K562 (cell line): ENCODE data around the gene GPR22. TPM values are rescaled to one million over a fixed set of nuclear protein-coding genes. Genes with fewer than 3 reads are reported as not detected.

Experiments
- CREBBP ChIP-seq: IDR thresholded peaks from one replicate; pipeline ENCODE4 v1.6.1; 2012; ENCODE audit warnings: low read depth, mild to moderate bottlenecking, control low read depth, inconsistent platforms, low read length
- HOXB6 ChIP-seq: fragments of 250-450 bp; sonication (Bioruptor Pico); IDR thresholded peaks from 2 replicates; pipeline ENCODE4 v1.5.1; 2022; ENCODE audit warnings: mild to moderate bottlenecking, borderline replicate concordance
- HSF4 ChIP-seq: fragments of 250-450 bp; sonication (Bioruptor Pico); IDR thresholded peaks from 2 replicates; pipeline ENCODE4 v2.1.2; 2022; ENCODE audit warnings: mild to moderate bottlenecking, moderate library complexity, borderline replicate concordance
- JUNB ChIP-seq: fragments of 450-650 bp; formaldehyde crosslinking; conservative IDR thresholded peaks from 2 replicates; pipeline ENCODE4 v1.4.0; 2020; ENCODE audit warnings: mild to moderate bottlenecking
- KLF13 ChIP-seq: fragments of 450-650 bp; IDR thresholded peaks from 2 replicates; pipeline ENCODE4 v1.6.1; 2016; ENCODE audit warnings: missing genetic modification characterization, low read depth, mild to moderate bottlenecking, missing compliant biosample characterization, moderate library complexity, borderline replicate concordance
- LARP7 ChIP-seq: fragments of 450-650 bp; IDR thresholded peaks from 2 replicates; pipeline ENCODE4 v1.6.1; 2016
- NFRKB ChIP-seq: fragments of 450-650 bp; IDR thresholded peaks from 2 replicates; pipeline ENCODE4 v1.6.1; 2016; ENCODE audit warnings: low read depth
- PURB ChIP-seq: sonication (generic); formaldehyde crosslinking; IDR thresholded peaks from 2 replicates; pipeline ENCODE4 v1.9.0; 2021; ENCODE audit warnings: low read depth, mild to moderate bottlenecking, missing genetic modification reagents
- RBM15 ChIP-seq: fragments of 200-400 bp; formaldehyde crosslinking; IDR thresholded peaks from 2 replicates; pipeline ENCODE4 v1.6.1; 2018; ENCODE audit warnings: mild to moderate bottlenecking, low read length, moderate library complexity; ENCODE audit not compliant: insufficient read depth
- SMAD1 ChIP-seq: fragments of 150-350 bp; IDR thresholded peaks from 2 replicates; pipeline ENCODE4 v1.6.1; 2014; ENCODE audit warnings: low read length, low read depth; ENCODE audit not compliant: partially characterized antibody
- TGIF2 ChIP-seq: sonication (generic); formaldehyde crosslinking; IDR thresholded peaks from 2 replicates; pipeline ENCODE4 v1.8.1; 2022; ENCODE audit warnings: mild to moderate bottlenecking, missing genetic modification reagents, moderate library complexity
- ZNF282 ChIP-seq: sonication (generic); formaldehyde crosslinking; IDR thresholded peaks from 2 replicates; pipeline ENCODE4 v1.8.1; 2023; ENCODE audit warnings: missing genetic modification reagents
- ZNF778 ChIP-seq: fragments of 450-650 bp; formaldehyde crosslinking; IDR thresholded peaks from 2 replicates; pipeline ENCODE4 v1.4.0; 2020; ENCODE audit warnings: mild to moderate bottlenecking, moderate library complexity
- polyA plus RNA-seq, 8 experiments: library from polyadenylated mRNA; depleted of rRNA in 4 of 8; stranded (reverse) in 5 of 8; unstranded in 3 of 8; fragments of >200 nt; fragmentation: Nextera tagmentation in 2 of 8; fragmentation: Illumina TruSeq in 1 of 8; extraction: Ambion mirVana in 2 of 8; extraction: Trizol in 1 of 8; gene quantifications; 2 replicates each; pipeline versions ENCODE4 v1.2.1 to v1.2.3, GENCODE V29; 2011 to 2014; ENCODE audit warnings: inconsistent platforms in 1 of 8, missing spikeins in 1 of 8
- total RNA-seq, 7 experiments: library from RNA; depleted of rRNA in 6 of 7; stranded (reverse); fragments of >200 nt in 6 of 7; fragmentation: Illumina TruSeq in 2 of 7; extraction: Trizol in 2 of 7; gene quantifications; 2 replicates each; pipeline versions ENCODE4 v1.2.1 to v1.2.3, GENCODE V29; 2011 to 2021; ENCODE audit warnings: low replicate concordance in 1 of 7
- TF ChIP-seq, protein P1 (sequence below): fragments of 450-650 bp; IDR thresholded peaks from 2 replicates; pipeline ENCODE4 v1.6.1; 2016; ENCODE audit warnings: missing biosample characterization, missing genetic modification characterization
- TF ChIP-seq, protein P2 (sequence below): fragments of 450-650 bp; IDR thresholded peaks from 2 replicates; pipeline ENCODE4 v1.6.1; 2016
- TF ChIP-seq, protein P3 (sequence below): sonication (generic); formaldehyde crosslinking; IDR thresholded peaks from 2 replicates; pipeline ENCODE4 v1.8.1; 2022; ENCODE audit warnings: missing genetic modification reagents
- TF ChIP-seq, protein P4 (sequence below): fragments of 250-450 bp; sonication (Bioruptor Pico); IDR thresholded peaks from 2 replicates; pipeline ENCODE4 v1.8.0; 2021; ENCODE audit warnings: moderate library complexity, mild to moderate bottlenecking, inconsistent platforms
- TF ChIP-seq, protein P5 (sequence below): fragments of 450-650 bp; IDR thresholded peaks from 2 replicates; pipeline ENCODE4 v1.6.1; 2018; ENCODE audit warnings: mild to moderate bottlenecking, low read depth; ENCODE audit not compliant: partially characterized antibody
- TF ChIP-seq, protein P6 (sequence below): fragments of 250-450 bp; sonication (Bioruptor Pico); IDR thresholded peaks from 2 replicates; pipeline ENCODE4 v1.4.0; 2020; ENCODE audit warnings: mild to moderate bottlenecking, moderate library complexity

Gene GPR22
- total and polyA plus RNA-seq, 9 of the 15 experiments (the other 6 are each of a cell fraction or from before 2014, with no cell fraction given): 0.07 to 0.20 TPM; not detected in 7

DNA sequence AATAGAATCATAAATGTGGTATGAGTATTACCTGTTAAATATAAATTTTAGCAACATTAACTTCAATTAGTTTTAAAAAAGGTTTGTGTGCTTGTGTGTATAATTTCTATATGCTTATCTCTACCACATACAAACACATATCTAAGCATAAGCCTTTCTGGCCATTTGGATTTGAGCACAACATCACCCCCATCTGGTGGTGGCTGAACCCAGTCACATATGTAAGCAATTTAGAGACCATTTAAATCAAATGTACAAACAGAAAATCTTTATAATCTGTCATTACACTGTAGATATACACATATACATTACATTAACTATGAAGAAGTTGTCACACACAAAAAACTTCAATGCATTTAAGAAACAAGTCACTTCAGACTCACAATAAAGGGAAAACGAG is 31.7 kb downstream of the GPR22 start (continued):
- TF ChIP-seq, protein P1, sequence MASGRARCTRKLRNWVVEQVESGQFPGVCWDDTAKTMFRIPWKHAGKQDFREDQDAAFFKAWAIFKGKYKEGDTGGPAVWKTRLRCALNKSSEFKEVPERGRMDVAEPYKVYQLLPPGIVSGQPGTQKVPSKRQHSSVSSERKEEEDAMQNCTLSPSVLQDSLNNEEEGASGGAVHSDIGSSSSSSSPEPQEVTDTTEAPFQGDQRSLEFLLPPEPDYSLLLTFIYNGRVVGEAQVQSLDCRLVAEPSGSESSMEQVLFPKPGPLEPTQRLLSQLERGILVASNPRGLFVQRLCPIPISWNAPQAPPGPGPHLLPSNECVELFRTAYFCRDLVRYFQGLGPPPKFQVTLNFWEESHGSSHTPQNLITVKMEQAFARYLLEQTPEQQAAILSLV: no peak
- TF ChIP-seq LARP7: no peak
- TF ChIP-seq RBM15: no peak
- no peak for TF ChIP-seq SMAD1
- TF ChIP-seq, protein P2, sequence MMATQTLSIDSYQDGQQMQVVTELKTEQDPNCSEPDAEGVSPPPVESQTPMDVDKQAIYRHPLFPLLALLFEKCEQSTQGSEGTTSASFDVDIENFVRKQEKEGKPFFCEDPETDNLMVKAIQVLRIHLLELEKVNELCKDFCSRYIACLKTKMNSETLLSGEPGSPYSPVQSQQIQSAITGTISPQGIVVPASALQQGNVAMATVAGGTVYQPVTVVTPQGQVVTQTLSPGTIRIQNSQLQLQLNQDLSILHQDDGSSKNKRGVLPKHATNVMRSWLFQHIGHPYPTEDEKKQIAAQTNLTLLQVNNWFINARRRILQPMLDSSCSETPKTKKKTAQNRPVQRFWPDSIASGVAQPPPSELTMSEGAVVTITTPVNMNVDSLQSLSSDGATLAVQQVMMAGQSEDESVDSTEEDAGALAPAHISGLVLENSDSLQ: no peak
- no peak for TF ChIP-seq TGIF2 (CRISPR knock-in tag)
- TF ChIP-seq HSF4 (CRISPR knock-in tag): no peak
- TF ChIP-seq ZNF282 (CRISPR knock-in tag): no peak
- TF ChIP-seq JUNB (CRISPR knock-in tag): no peak
- TF ChIP-seq ZNF778: no peak
- no peak for TF ChIP-seq NFRKB
- TF ChIP-seq, protein P3, sequence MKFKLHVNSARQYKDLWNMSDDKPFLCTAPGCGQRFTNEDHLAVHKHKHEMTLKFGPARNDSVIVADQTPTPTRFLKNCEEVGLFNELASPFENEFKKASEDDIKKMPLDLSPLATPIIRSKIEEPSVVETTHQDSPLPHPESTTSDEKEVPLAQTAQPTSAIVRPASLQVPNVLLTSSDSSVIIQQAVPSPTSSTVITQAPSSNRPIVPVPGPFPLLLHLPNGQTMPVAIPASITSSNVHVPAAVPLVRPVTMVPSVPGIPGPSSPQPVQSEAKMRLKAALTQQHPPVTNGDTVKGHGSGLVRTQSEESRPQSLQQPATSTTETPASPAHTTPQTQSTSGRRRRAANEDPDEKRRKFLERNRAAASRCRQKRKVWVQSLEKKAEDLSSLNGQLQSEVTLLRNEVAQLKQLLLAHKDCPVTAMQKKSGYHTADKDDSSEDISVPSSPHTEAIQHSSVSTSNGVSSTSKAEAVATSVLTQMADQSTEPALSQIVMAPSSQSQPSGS (CRISPR knock-in tag): no peak
- TF ChIP-seq, protein P4, sequence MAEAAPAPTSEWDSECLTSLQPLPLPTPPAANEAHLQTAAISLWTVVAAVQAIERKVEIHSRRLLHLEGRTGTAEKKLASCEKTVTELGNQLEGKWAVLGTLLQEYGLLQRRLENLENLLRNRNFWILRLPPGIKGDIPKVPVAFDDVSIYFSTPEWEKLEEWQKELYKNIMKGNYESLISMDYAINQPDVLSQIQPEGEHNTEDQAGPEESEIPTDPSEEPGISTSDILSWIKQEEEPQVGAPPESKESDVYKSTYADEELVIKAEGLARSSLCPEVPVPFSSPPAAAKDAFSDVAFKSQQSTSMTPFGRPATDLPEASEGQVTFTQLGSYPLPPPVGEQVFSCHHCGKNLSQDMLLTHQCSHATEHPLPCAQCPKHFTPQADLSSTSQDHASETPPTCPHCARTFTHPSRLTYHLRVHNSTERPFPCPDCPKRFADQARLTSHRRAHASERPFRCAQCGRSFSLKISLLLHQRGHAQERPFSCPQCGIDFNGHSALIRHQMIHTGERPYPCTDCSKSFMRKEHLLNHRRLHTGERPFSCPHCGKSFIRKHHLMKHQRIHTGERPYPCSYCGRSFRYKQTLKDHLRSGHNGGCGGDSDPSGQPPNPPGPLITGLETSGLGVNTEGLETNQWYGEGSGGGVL (CRISPR knock-in tag): no peak
- TF ChIP-seq KLF13 (tag): no peak
- TF ChIP-seq PURB (CRISPR knock-in tag): no peak
- no peak for TF ChIP-seq CREBBP
- TF ChIP-seq, protein P5, sequence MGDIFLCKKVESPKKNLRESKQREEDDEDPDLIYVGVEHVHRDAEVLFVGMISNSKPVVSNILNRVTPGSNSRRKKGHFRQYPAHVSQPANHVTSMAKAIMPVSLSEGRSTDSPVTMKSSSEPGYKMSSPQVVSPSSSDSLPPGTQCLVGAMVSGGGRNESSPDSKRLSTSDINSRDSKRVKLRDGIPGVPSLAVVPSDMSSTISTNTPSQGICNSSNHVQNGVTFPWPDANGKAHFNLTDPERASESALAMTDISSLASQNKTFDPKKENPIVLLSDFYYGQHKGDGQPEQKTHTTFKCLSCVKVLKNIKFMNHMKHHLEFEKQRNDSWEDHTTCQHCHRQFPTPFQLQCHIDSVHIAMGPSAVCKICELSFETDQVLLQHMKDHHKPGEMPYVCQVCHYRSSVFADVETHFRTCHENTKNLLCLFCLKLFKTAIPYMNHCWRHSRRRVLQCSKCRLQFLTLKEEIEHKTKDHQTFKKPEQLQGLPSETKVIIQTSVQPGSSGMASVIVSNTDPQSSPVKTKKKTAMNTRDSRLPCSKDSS: no peak
- TF ChIP-seq, protein P6, sequence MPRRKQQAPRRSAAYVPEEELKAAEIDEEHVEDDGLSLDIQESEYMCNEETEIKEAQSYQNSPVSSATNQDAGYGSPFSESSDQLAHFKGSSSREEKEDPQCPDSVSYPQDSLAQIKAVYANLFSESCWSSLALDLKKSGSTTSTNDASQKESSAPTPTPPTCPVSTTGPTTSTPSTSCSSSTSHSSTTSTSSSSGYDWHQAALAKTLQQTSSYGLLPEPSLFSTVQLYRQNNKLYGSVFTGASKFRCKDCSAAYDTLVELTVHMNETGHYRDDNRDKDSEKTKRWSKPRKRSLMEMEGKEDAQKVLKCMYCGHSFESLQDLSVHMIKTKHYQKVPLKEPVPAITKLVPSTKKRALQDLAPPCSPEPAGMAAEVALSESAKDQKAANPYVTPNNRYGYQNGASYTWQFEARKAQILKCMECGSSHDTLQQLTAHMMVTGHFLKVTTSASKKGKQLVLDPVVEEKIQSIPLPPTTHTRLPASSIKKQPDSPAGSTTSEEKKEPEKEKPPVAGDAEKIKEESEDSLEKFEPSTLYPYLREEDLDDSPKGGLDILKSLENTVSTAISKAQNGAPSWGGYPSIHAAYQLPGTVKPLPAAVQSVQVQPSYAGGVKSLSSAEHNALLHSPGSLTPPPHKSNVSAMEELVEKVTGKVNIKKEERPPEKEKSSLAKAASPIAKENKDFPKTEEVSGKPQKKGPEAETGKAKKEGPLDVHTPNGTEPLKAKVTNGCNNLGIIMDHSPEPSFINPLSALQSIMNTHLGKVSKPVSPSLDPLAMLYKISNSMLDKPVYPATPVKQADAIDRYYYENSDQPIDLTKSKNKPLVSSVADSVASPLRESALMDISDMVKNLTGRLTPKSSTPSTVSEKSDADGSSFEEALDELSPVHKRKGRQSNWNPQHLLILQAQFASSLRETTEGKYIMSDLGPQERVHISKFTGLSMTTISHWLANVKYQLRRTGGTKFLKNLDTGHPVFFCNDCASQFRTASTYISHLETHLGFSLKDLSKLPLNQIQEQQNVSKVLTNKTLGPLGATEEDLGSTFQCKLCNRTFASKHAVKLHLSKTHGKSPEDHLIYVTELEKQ: no peak
- TF ChIP-seq HOXB6 (CRISPR knock-in tag): no peak
